Measurements from ENCODE around the gene CIROP. TPM values are rescaled to one million over a fixed set of nuclear protein-coding genes. Genes with fewer than 3 reads are reported as not detected.

The CIROP gene
- not detected in 2 replicates for total RNA-seq

GRCh38 chr14:23104591-23105347 lies at the start of gene CIROP:
Gene CIROP (minus strand): TSS chr14:23104989. CDS start chr14:23104920, 69 bp downstream.

GRCh38 chr14:23118506-23119362 lies 13.9 kb upstream of the CIROP start, which contains the start of gene CEBPE:
Gene CEBPE (minus strand): TSS chr14:23119255. CDS start chr14:23119091, 164 bp downstream.

GRCh38 chr14:23095196-23096108 lies 9.3 kb downstream of the CIROP start, which contains the start of gene C14orf119:
Gene C14orf119 (plus strand): TSS chr14:23095505. CDS start chr14:23097659, 2,154 bp downstream.

GRCh38 chr14:23094666-23095195 lies 10.1 kb downstream of the CIROP start, which contains the start of gene ACIN1:
Gene ACIN1 (minus strand): TSS chr14:23095136. CDS start chr14:23095112, 24 bp downstream.

GRCh38 chr14:23056956-23057756 lies 47.6 kb downstream of the CIROP start, which contains the start of gene CDH24:
Gene CDH24 (minus strand): TSS chr14:23057520. CDS start chr14:23055733, 1,787 bp downstream.

Other genes with a start within 250 kb of the CIROP start
- gene LRP10, start 233.2 kb downstream of the CIROP start, total RNA-seq: 88.7 and 93.0 TPM in 2 replicates
- gene REM2, start 221.8 kb downstream of the CIROP start, total RNA-seq: 0.21 and 0.28 TPM in 2 replicates
- gene RBM23, start 185.8 kb downstream of the CIROP start, total RNA-seq: 49.5 and 57.9 TPM in 2 replicates
- 63.0 and 97.8 TPM in 2 replicates for gene PRMT5, start 175.6 kb downstream of the CIROP start, total RNA-seq
- 48.7 and 66.1 TPM in 2 replicates for gene HAUS4, start 147.9 kb downstream of the CIROP start, total RNA-seq
- 117 and 141 TPM in 2 replicates for gene AJUBA, start 122.4 kb downstream of the CIROP start, total RNA-seq
- gene C14orf93, start 94.8 kb downstream of the CIROP start, total RNA-seq: 8.9 and 12.2 TPM in 2 replicates
- gene PSMB5, start 70.1 kb downstream of the CIROP start, total RNA-seq: 344 and 395 TPM in 2 replicates
- gene PSMB11, start 62.8 kb downstream of the CIROP start, total RNA-seq: not detected in 2 replicates
- gene CDH24, start 47.5 kb downstream of the CIROP start, total RNA-seq: 7.3 and 9.8 TPM in 2 replicates
- 60.9 and 67.5 TPM in 2 replicates for gene ACIN1, start 9.9 kb downstream of the CIROP start, total RNA-seq
- 31.6 and 42.5 TPM in 2 replicates for gene C14orf119, start 9.5 kb downstream of the CIROP start, total RNA-seq
- gene CEBPE, start 14.3 kb upstream of the CIROP start, total RNA-seq: not detected in 2 replicates
- 12.0 and 19.0 TPM in 2 replicates for gene SLC7A8, start 78.7 kb upstream of the CIROP start, total RNA-seq
- gene RNF212B, start 132.9 kb upstream of the CIROP start, total RNA-seq: not detected in 2 replicates
- 12.8 and 15.2 TPM in 2 replicates for gene HOMEZ, start 181.1 kb upstream of the CIROP start, total RNA-seq
- gene PPP1R3E, start 197.9 kb upstream of the CIROP start, total RNA-seq: 2.4 and 7.5 TPM in 2 replicates
- gene BCL2L2, start 201.8 kb upstream of the CIROP start, total RNA-seq: 15.5 and 21.9 TPM in 2 replicates
- 41.6 and 51.3 TPM in 2 replicates for gene PABPN1, start 216.5 kb upstream of the CIROP start, total RNA-seq
- 3.8 and 5.4 TPM in 2 replicates for gene SLC22A17, start 247.9 kb upstream of the CIROP start, total RNA-seq